AG09309 (cell line): ENCODE data around the gene MROH2B.

Experiments used
- DNase-seq: peaks from one replicate; pipeline ENCODE4 v3.0.0-alpha.2; 2010; ENCODE audit warnings: low read depth
- H3K4me3 ChIP-seq: 2 replicates; pipeline ENCODE4 v1.5.1; 2011; ENCODE audit warnings: mild to moderate bottlenecking, low read depth, low read length, moderate library complexity; ENCODE audit not compliant: control insufficient read depth
- CTCF ChIP-seq: IDR thresholded peaks from 2 replicates; pipeline ENCODE4 v1.5.1; 2011; ENCODE audit warnings: mild to moderate bottlenecking, low read depth, low read length, inconsistent platforms; ENCODE audit not compliant: insufficient read depth, control insufficient read depth; ENCODE audit errors: missing control alignments

The MROH2B gene

GRCh38 chr5:41003670-41004376, 67.3 kb downstream of the MROH2B start:
- no peak overlapping the region for H3K4me3 ChIP-seq
- DNase-seq: no peak
- no peak for TF ChIP-seq CTCF

GRCh38 chr5:40999966-41000365, 71.2 kb downstream of the MROH2B start:
- no peak for DNase-seq
- TF ChIP-seq CTCF: no peak
- no peak overlapping the region for H3K4me3 ChIP-seq

GRCh38 chr5:40999142-40999541, 72.0 kb downstream of the MROH2B start:
- TF ChIP-seq CTCF: no peak
- DNase-seq: no peak
- H3K4me3 ChIP-seq: no peak overlapping the region

GRCh38 chr5:40995801-40996586, 75.1 kb downstream of the MROH2B start:
- H3K4me3 ChIP-seq: no peak overlapping the region
- no peak for TF ChIP-seq CTCF
- DNase-seq: no peak

- H3K4me3 ChIP-seq: no peak overlapping the region
- no peak for TF ChIP-seq CTCF
- DNase-seq: no peak
Measured at GRCh38 chr5:40991981-40992559, 79.1 kb downstream of the MROH2B start.

- no peak for TF ChIP-seq CTCF
- no peak for DNase-seq
- no peak overlapping the region for H3K4me3 ChIP-seq
Measured at GRCh38 chr5:40991168-40991980, 79.8 kb downstream of the MROH2B start.
